ENCODE results near the gene CEP43.

CEP43 gene

GRCh38 chr6:166969390-166970002 lies 29.7 kb upstream of the CEP43 start:
- no peak for DNase-seq

GRCh38 chr6:166970091-166970490 lies 29.1 kb upstream of the CEP43 start:
- no peak for DNase-seq

GRCh38 chr6:166970776-166971175 lies 28.4 kb upstream of the CEP43 start:
- DNase-seq = no peak

- DNase-seq = no peak
Observed at GRCh38 chr6:166971271-166971670, 27.9 kb upstream of the CEP43 start.

GRCh38 chr6:166972101-166972500 lies 27.1 kb upstream of the CEP43 start:
- DNase-seq = no peak

GRCh38 chr6:166976636-166977035 lies 22.6 kb upstream of the CEP43 start:
- no peak for DNase-seq

GRCh38 chr6:166977621-166978525 lies 21.3 kb upstream of the CEP43 start:
- DNase-seq = no peak

- DNase-seq = no peak
Observed at GRCh38 chr6:166980738-166981137, 18.5 kb upstream of the CEP43 start.

- no peak for DNase-seq
Observed at GRCh38 chr6:166987448-166987847, 11.7 kb upstream of the CEP43 start.

- no peak for DNase-seq
Observed at GRCh38 chr6:166987930-166988329, 11.3 kb upstream of the CEP43 start.

- no peak for DNase-seq
Observed at GRCh38 chr6:166988674-166989201, 10.5 kb upstream of the CEP43 start.

- no peak for DNase-seq
Observed at GRCh38 chr6:166989427-166990032, 9.7 kb upstream of the CEP43 start.

- DNase-seq = no peak
Observed at GRCh38 chr6:166996406-166996805, 2.8 kb upstream of the CEP43 start.

GRCh38 chr6:166997348-166997747 lies 1.8 kb upstream of the CEP43 start:
- DNase-seq = no peak

- DNase-seq = no peak
Observed at GRCh38 chr6:166997768-166998255, 1.4 kb upstream of the CEP43 start.

GRCh38 chr6:166998256-166999144 lies 697 bp upstream of the CEP43 start:
- no peak for DNase-seq

- no peak for DNase-seq
Observed at GRCh38 chr6:166999884-167000253, 672 bp downstream of the CEP43 start.

GRCh38 chr6:167000759-167001158 lies 1.6 kb downstream of the CEP43 start:
- DNase-seq = no peak

- no peak for DNase-seq
Observed at GRCh38 chr6:167005350-167006159, 6.4 kb downstream of the CEP43 start.

GRCh38 chr6:167007985-167008384 lies 8.8 kb downstream of the CEP43 start:
- DNase-seq = no peak

GRCh38 chr6:167013067-167013466 lies 13.9 kb downstream of the CEP43 start:
- DNase-seq = no peak

GRCh38 chr6:167013946-167014345 lies 14.7 kb downstream of the CEP43 start:
- no peak for DNase-seq
